ENCODE data around the gene SNCB. TPM values are rescaled to one million over a fixed set of nuclear protein-coding genes. Genes with fewer than 3 reads are reported as not detected.
A peak's percentile ranks its signal among the peaks of the same experiment; 100 is the strongest.

The SNCB gene
- total and polyA plus RNA-seq, 2 of the 13 experiments (the other 11 are each of a cell fraction or from before 2014, with no cell fraction given) = not detected

DNA sequence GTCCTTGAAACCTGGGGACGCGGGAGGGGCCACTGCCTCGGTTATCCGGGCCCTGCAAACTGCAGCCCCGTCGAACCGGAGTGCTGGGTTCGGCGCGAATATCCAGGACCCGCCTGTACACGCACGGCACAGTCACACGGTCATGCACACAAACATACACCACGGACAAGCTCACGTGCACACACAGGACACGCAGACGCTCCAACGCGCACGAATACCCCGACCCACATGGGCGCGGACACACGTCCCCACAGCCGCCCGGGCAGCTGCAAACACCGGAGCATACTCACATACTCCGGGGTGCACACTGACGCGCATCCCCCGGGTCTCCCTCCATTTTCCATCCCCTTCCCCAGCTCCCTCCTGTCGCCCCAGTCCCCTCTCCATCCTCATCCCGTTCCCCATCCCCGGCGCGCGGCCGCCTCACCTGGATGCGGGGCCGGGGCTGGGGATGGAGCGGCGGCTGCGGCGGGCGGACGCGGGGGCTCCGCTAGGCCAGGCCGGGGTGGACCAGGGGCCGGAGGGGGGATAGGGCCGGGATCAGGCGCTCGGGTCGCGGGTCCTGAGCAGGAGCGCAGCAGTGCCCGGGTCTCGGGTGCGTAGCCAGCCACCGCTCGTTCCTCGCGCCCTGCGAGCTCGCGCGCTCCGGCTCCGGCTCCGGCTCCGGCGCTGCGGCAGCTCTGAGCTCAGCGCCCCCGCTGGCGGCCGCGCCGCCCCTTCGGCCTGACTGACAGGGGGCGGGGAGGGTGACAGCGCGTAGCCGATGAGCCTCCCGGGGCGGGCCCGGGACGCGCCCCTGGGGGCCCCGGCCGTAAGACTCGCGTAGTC lies at the start of gene SNCB, which contains the start of gene EIF4E1B (continued):
- TF ChIP-seq ELF4 (CRISPR knock-in tag; IDR thresholded peaks at IDR 0.05; ENCODE audit: borderline replicate concordance) = no peak
- no peak for TF ChIP-seq NR1H2 (CRISPR knock-in tag; IDR thresholded peaks at IDR 0.05; ENCODE audit: borderline replicate concordance, low read depth)
- no peak for TF ChIP-seq AGO2 (optimal IDR thresholded peaks at IDR 0.05; ENCODE audit: low read depth, low read length)
- no peak for TF ChIP-seq TSC22D2 (CRISPR knock-in tag; IDR thresholded peaks at IDR 0.05; ENCODE audit: borderline replicate concordance)
- no peak for TF ChIP-seq ZNF207 (IDR thresholded peaks at IDR 0.05; ENCODE audit: borderline replicate concordance)
- TF ChIP-seq, protein P1, sequence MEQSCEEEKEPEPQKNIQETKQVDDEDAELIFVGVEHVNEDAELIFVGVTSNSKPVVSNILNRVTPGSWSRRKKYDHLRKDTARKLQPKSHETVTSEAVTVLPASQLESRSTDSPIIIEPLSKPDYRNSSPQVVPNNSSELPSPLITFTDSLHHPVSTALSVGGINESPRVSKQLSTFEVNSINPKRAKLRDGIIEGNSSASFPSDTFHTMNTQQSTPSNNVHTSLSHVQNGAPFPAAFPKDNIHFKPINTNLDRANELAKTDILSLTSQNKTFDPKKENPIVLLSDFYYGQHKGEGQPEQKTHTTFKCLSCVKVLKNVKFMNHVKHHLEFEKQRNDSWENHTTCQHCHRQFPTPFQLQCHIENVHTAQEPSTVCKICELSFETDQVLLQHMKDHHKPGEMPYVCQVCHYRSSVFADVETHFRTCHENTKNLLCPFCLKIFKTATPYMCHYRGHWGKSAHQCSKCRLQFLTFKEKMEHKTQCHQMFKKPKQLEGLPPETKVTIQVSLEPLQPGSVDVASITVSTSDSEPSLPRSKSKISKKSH (CRISPR knock-in tag; IDR thresholded peaks at IDR 0.05; ENCODE audit: borderline replicate concordance) = no peak
- no peak for TF ChIP-seq ZNF430 (CRISPR knock-in tag; IDR thresholded peaks at IDR 0.05)
- TF ChIP-seq NONO (IDR thresholded peaks at IDR 0.05) = no peak
- TF ChIP-seq NONO (CRISPR knock-in tag; conservative IDR thresholded peaks at IDR 0.05) = no peak; the same call in 1 of the 2 replicates
- TF ChIP-seq, protein P2, sequence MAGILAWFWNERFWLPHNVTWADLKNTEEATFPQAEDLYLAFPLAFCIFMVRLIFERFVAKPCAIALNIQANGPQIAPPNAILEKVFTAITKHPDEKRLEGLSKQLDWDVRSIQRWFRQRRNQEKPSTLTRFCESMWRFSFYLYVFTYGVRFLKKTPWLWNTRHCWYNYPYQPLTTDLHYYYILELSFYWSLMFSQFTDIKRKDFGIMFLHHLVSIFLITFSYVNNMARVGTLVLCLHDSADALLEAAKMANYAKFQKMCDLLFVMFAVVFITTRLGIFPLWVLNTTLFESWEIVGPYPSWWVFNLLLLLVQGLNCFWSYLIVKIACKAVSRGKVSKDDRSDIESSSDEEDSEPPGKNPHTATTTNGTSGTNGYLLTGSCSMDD (CRISPR knock-in tag; IDR thresholded peaks at IDR 0.05) = no peak
- no peak for TF ChIP-seq PRPF4 (IDR thresholded peaks at IDR 0.05; ENCODE audit: low read depth, low read length, poor library complexity, severe bottlenecking)
- no peak for TF ChIP-seq ZNF878 (CRISPR knock-in tag; IDR thresholded peaks at IDR 0.05)
- TF ChIP-seq, protein P3, sequence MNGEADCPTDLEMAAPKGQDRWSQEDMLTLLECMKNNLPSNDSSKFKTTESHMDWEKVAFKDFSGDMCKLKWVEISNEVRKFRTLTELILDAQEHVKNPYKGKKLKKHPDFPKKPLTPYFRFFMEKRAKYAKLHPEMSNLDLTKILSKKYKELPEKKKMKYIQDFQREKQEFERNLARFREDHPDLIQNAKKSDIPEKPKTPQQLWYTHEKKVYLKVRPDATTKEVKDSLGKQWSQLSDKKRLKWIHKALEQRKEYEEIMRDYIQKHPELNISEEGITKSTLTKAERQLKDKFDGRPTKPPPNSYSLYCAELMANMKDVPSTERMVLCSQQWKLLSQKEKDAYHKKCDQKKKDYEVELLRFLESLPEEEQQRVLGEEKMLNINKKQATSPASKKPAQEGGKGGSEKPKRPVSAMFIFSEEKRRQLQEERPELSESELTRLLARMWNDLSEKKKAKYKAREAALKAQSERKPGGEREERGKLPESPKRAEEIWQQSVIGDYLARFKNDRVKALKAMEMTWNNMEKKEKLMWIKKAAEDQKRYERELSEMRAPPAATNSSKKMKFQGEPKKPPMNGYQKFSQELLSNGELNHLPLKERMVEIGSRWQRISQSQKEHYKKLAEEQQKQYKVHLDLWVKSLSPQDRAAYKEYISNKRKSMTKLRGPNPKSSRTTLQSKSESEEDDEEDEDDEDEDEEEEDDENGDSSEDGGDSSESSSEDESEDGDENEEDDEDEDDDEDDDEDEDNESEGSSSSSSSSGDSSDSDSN (CRISPR knock-in tag; IDR thresholded peaks at IDR 0.05) = peak; percentile 64; the same call in 1 of the 2 replicates
- TF ChIP-seq, protein P4, sequence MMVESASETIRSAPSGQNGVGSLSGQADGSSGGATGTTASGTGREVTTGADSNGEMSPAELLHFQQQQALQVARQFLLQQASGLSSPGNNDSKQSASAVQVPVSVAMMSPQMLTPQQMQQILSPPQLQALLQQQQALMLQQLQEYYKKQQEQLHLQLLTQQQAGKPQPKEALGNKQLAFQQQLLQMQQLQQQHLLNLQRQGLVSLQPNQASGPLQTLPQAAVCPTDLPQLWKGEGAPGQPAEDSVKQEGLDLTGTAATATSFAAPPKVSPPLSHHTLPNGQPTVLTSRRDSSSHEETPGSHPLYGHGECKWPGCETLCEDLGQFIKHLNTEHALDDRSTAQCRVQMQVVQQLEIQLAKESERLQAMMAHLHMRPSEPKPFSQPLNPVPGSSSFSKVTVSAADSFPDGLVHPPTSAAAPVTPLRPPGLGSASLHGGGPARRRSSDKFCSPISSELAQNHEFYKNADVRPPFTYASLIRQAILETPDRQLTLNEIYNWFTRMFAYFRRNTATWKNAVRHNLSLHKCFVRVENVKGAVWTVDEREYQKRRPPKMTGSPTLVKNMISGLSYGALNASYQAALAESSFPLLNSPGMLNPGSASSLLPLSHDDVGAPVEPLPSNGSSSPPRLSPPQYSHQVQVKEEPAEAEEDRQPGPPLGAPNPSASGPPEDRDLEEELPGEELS (CRISPR knock-in tag; IDR thresholded peaks at IDR 0.05) = no peak
- TF ChIP-seq, protein P5, sequence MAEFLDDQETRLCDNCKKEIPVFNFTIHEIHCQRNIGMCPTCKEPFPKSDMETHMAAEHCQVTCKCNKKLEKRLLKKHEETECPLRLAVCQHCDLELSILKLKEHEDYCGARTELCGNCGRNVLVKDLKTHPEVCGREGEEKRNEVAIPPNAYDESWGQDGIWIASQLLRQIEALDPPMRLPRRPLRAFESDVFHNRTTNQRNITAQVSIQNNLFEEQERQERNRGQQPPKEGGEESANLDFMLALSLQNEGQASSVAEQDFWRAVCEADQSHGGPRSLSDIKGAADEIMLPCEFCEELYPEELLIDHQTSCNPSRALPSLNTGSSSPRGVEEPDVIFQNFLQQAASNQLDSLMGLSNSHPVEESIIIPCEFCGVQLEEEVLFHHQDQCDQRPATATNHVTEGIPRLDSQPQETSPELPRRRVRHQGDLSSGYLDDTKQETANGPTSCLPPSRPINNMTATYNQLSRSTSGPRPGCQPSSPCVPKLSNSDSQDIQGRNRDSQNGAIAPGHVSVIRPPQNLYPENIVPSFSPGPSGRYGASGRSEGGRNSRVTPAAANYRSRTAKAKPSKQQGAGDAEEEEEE (CRISPR knock-in tag; IDR thresholded peaks at IDR 0.05; ENCODE audit: borderline replicate concordance) = no peak
- TF ChIP-seq ZIK1 (CRISPR knock-in tag; IDR thresholded peaks at IDR 0.05; ENCODE audit: borderline replicate concordance, low read depth) = no peak
- TF ChIP-seq, protein P6, sequence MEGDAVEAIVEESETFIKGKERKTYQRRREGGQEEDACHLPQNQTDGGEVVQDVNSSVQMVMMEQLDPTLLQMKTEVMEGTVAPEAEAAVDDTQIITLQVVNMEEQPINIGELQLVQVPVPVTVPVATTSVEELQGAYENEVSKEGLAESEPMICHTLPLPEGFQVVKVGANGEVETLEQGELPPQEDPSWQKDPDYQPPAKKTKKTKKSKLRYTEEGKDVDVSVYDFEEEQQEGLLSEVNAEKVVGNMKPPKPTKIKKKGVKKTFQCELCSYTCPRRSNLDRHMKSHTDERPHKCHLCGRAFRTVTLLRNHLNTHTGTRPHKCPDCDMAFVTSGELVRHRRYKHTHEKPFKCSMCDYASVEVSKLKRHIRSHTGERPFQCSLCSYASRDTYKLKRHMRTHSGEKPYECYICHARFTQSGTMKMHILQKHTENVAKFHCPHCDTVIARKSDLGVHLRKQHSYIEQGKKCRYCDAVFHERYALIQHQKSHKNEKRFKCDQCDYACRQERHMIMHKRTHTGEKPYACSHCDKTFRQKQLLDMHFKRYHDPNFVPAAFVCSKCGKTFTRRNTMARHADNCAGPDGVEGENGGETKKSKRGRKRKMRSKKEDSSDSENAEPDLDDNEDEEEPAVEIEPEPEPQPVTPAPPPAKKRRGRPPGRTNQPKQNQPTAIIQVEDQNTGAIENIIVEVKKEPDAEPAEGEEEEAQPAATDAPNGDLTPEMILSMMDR (CRISPR knock-in tag; IDR thresholded peaks at IDR 0.05) = peak; percentile 34; the same call in 1 of the 2 replicates
